ENCODE measurements around the gene LRRC74B. TPM values are rescaled to one million over a fixed set of nuclear protein-coding genes. Genes with fewer than 3 reads are reported as not detected.

The LRRC74B gene
- total RNA-seq, 6 experiments from 2014 or later: not detected

- Histone ChIP-seq H3K27ac (no peak overlapping the region), H3K9me3 (no peaks in the 10 kb centered on the region), H3K27me3 (no peaks in the 10 kb centered on the region), H3K36me3 (no peaks in the 10 kb centered on the region), H3K4me3 (no peak overlapping the region), H3K4me1 (no peaks in the 10 kb centered on the region)
- intact Hi-C loops (cut with DNase I): no loop called here
- ATAC-seq (no peak), DNase-seq (no peak)
- TF ChIP-seq POLR2A (IDR thresholded peaks at IDR 0.05): no peak
- no peak for TF ChIP-seq CTCF (IDR thresholded peaks at IDR 0.05)
- 70% methylated on average over 4 of the region's 12 CpGs for WGBS (ENCODE audit: insufficient coverage, low coverage, low lambda C conversion rate, missing lambda C conversion rate)
These were observed 16.2 kb upstream of the LRRC74B start for GRCh38 chr22:21029486-21030025.

GRCh38 chr22:21030032-21030431 is 15.7 kb upstream of the LRRC74B start:
- WGBS (ENCODE audit: insufficient coverage, low coverage, low lambda C conversion rate, missing lambda C conversion rate): 66% methylated on average over 8 of the region's 15 CpGs
- no peak overlapping the region for H3K4me3 ChIP-seq
- H3K4me1 ChIP-seq: no peaks in the 10 kb centered on the region
- no peak for TF ChIP-seq CTCF (IDR thresholded peaks at IDR 0.05)
- TF ChIP-seq POLR2A (IDR thresholded peaks at IDR 0.05): no peak
- no peaks in the 10 kb centered on the region for H3K27me3 ChIP-seq
- DNase-seq: no peak
- no peaks in the 10 kb centered on the region for H3K36me3 ChIP-seq
- H3K9me3 ChIP-seq: no peaks in the 10 kb centered on the region
- ATAC-seq: no peak
- H3K27ac ChIP-seq: no peak overlapping the region
- intact Hi-C loops (cut with DNase I): no loop called here

GRCh38 chr22:21030621-21031544 is 14.9 kb upstream of the LRRC74B start:
- no peak for DNase-seq
- no peak overlapping the region for H3K4me3 ChIP-seq
- no peak for ATAC-seq
- intact Hi-C loops (cut with DNase I): no loop called here
- no peaks in the 10 kb centered on the region for H3K36me3 ChIP-seq
- TF ChIP-seq CTCF (IDR thresholded peaks at IDR 0.05) (no peak), POLR2A (IDR thresholded peaks at IDR 0.05) (no peak)
- 86% methylated on average over 18 of the region's 40 CpGs for WGBS (ENCODE audit: insufficient coverage, low coverage, low lambda C conversion rate, missing lambda C conversion rate)
- no peaks in the 10 kb centered on the region for H3K4me1 ChIP-seq
- no peak overlapping the region for H3K27ac ChIP-seq
- H3K27me3 ChIP-seq: no peaks in the 10 kb centered on the region
- H3K9me3 ChIP-seq: no peaks in the 10 kb centered on the region

GRCh38 chr22:21031545-21032036 is 14.2 kb upstream of the LRRC74B start:
- no CpG with 5 or more reads among the region's 18 CpGs for WGBS (ENCODE audit: insufficient coverage, low coverage, low lambda C conversion rate, missing lambda C conversion rate)

More at GRCh38 chr22:21031545-21032036, 14.2 kb upstream of the LRRC74B start:
- intact Hi-C loops (cut with DNase I): no loop called here
- DNase-seq: no peak
- ATAC-seq: no peak
- H3K27me3 ChIP-seq: no peaks in the 10 kb centered on the region
- no peaks in the 10 kb centered on the region for H3K9me3 ChIP-seq
- no peak overlapping the region for H3K4me3 ChIP-seq
- H3K36me3 ChIP-seq: no peaks in the 10 kb centered on the region
- H3K27ac ChIP-seq: no peak overlapping the region
- H3K4me1 ChIP-seq: no peaks in the 10 kb centered on the region
- no peak for TF ChIP-seq CTCF (IDR thresholded peaks at IDR 0.05)
- no peak for TF ChIP-seq POLR2A (IDR thresholded peaks at IDR 0.05)
